DMS114 treated with DMSO at 0.1 percent for 48 hours (cell line): ENCODE measurements around the gene CACNB4.
"Not testable (repeated sequence)": the region's sequence is repeated elsewhere in the genome, so short reads cannot be mapped to it uniquely, and the experiment has no call there.

Experiments used
- DNase-seq: peaks from one replicate; lab custom pipeline; 2025; ENCODE audit not compliant: unreplicated experiment; lab: John Stamatoyannopoulos, UW

Gene CACNB4

DNA sequence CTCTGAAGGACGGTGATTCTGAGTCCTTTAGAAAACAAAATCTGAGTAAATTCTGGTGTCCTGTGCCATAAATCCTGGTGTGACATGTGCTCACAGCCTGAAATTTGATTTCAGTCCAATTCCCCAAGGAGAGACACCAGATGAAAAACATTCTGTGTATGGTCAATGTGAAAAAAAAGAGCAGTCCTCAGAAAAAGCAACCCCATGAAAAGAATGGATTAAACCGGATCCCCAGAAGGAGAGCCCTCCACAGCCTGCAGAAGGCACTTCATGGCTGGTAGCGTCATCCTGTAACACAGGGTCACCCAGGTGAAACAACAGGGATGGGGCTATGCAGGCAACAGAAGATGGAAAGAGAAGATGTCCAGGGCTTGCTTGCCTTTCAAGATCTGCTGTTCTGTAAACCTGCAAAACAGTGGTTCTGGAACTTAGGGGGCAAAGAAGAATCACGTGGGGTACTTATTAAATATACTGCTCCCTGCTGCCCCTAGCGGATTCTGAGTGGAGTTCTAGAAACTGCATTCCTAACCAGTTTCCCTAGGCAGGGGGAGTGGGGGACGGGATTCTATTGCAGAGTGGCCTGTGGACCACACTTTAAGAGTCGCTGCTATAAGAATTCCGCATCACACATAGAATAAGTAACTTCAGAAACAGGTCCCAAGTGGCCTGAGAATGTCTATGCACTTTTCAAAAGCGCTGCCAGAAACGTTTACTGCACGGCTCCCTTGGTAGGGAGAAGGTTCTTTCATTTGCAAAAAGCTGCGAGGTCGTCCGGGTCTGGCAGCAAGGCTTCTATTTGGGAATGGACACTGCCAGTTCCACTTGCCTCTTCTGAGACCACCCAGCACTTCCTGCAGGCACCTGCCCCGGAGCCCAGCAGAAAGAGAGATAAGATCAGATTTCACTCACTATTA lies 151.7 kb downstream of the CACNB4 start:
- DNase-seq: no peak

DNA sequence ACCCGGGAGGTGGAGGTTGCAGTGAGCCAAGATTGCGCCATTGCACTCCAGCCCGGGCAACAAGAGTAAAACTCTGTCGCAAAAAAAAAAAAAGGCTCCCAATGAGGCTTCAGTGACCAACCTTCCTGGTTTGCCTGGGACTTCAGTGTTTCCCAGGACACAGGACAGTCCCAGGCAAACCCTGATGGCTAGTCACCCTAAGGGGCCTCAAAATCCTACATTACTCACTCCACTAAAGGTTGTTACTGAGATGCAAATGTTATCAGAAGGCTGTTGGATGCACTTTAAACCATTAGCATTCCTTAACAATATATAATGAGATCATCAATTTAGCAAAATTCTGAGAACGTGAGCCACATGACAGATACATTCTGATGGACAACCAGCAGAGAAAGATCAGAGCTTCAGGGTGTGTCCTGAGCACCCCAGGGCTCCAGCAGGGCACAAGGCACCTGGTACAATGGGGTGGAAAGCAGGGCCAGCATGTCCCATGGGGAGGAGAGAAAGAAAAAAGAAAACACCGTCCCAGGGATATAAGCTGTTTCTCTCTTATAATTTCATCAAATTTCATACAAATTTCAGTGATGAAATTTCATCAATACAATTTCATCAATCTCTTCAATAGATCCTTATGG lies 152.5 kb downstream of the CACNB4 start:
- no peak for DNase-seq

GRCh38 chr2:151945602-151946001 lies 153.2 kb downstream of the CACNB4 start:
- no peak for DNase-seq

DNA sequence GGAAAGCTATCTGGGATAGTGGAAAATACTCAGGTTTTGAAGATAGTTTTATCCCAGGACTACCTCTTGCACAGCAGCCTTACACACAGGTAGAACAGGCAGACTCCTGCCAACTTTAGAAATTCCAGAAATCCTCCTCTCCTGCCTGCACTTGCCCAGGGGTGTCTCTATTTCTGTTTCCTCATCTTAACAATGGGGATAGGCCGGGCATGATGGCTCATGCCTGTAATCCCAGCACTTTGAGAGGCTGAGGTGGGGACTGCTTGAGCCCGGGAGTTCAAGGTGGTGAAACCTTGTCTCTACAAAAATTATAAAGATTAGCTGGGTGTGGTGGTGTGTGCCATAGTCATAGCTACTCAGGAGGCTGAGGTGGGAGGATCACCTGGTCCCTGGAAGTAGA lies 153.7 kb downstream of the CACNB4 start:
- DNase-seq: no peak

DNA sequence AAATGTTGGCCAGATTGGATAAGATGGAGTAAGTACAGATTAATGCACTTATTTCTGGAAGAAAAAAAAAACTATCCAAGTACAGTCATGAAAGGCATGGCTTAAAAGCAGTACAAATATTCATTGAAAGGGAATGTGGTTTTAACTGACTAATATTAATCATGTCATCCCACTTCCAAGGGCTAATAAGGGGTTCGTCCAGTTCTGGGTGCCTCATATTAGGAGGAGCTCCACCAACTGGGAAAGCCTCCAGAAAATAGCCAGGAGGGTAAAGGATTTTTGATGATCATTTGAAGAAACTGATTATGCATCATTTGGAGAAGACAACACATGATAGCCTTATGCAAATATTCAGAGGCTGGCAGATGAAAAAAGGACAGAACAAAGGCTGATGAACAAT lies 155.4 kb downstream of the CACNB4 start:
- DNase-seq: no peak

GRCh38 chr2:151942540-151943205 lies 156.2 kb downstream of the CACNB4 start:
- DNase-seq: not testable (repeated sequence)

GRCh38 chr2:151937966-151938365 lies 160.9 kb downstream of the CACNB4 start:
- no peak for DNase-seq

DNA sequence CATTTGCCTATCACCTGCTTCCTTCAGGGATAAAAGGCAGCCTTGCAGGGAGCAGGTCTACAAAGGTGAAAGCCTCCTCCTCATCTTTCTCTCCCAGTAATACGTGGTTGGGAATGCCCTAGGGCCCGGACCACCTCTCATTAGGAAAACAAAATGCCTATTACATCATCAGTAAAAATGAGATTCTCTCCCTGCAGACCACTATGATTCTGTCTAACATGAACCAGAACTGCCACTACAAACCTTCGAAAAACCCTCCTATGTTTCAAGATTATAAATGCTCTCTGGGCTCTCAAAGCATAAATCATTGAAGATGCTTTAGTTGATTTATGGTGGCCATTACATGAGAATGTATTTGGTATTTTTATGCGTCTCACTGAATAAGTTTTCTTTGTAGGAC lies 162.2 kb downstream of the CACNB4 start:
- no peak for DNase-seq

GRCh38 chr2:151933266-151933804 lies 165.5 kb downstream of the CACNB4 start:
- no peak for DNase-seq

GRCh38 chr2:151931756-151932155 lies 167.1 kb downstream of the CACNB4 start:
- DNase-seq: no peak

- DNase-seq: no peak
Measured at GRCh38 chr2:151931030-151931611, 167.7 kb downstream of the CACNB4 start.

DNA sequence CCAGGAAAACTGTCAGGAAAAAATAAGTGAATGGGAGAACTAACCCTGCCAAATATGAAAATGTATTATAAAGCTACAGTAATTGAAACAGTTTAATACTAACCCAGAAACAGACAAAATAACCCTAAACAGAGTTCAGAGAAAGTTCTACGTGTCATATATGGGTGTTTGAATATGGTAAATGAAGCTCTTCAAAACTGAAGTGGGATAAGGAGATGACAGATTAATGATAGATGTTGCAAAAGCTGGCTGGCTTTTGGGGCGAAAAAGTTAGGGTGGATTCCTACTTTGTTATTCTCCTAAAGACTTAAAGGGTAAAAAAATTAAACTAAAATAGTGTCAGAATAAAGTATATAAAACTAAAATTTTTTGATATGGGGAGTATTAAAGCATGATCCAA lies 168.8 kb downstream of the CACNB4 start:
- DNase-seq: no peak

DNA sequence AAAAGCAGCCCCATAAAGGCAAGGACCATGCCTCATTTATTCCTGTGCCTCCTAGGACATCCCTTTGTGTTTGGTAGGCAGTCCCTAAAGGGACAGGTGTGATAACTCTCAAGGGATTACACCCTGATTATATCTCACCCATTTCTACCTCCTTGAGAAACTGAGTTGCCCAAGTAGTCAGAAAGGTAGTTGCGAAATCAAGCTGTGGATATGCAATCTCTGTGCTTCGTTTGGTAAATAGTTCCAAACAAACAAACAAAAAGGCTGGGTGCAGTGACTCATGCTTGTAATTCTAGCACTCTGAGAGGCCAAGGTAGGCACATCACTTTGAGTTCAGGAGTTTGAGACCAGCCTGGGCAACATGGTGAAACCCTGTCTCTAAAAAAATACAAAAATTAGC lies 170.5 kb downstream of the CACNB4 start:
- no peak for DNase-seq

- no peak for DNase-seq
Measured at GRCh38 chr2:151927501-151928221, 171.2 kb downstream of the CACNB4 start.

- no peak for DNase-seq
Measured at GRCh38 chr2:151922845-151923666, 175.8 kb downstream of the CACNB4 start.

DNA sequence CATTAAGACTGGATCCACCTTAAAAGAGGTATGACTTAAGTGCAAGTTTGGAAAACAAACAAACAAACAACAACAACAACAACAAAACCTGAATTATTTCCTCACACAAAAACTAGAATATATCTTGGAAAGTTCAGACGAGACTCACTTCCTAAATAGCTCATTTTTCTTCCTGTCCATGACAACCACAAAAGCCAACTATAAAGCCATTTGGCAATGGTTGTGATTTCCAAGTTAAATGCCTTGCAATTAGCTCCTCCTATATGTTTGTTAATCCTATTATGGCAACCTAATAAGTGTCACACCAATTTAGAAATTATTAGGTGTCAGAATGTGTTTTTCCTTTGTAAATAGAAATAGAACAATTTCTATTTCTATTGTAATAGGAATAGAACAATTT lies 179.1 kb downstream of the CACNB4 start:
- DNase-seq: no peak

GRCh38 chr2:151918308-151918707 lies 180.5 kb downstream of the CACNB4 start:
- no peak for DNase-seq

GRCh38 chr2:151916632-151917031 lies 182.2 kb downstream of the CACNB4 start:
- no peak for DNase-seq

DNA sequence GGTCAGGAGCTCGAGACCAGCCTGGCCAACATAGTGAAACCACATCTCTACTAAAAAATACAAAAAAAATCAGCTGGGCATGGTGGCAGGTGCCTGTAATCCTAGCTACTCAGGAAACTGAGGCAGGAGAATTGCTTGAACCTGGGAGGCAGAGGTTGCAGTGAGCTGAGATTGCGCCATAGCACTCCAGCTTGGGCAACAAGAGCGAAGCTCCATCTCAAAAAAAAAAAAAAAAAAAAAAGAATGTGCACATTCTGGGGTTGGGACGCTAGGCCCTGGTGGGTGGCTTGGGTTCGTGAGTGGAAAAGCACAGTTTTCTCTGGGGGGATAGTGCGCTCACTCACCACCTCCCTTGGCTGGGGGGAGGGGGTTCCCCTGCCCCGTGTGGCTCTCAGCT lies 183.2 kb downstream of the CACNB4 start:
- not testable (repeated sequence) for DNase-seq
